Measurements from ENCODE around the gene C21orf58.
"Not testable (repeated sequence)": the region's sequence is repeated elsewhere in the genome, so short reads cannot be mapped to it uniquely, and the experiment has no call there.

The C21orf58 gene

GRCh38 chr21:46323227-46323709, 402 bp downstream of the C21orf58 start:
- no peak for DNase-seq

- DNase-seq = peak in 1 of 2 experiments; percentile 22
These were observed 1.1 kb downstream of the C21orf58 start for GRCh38 chr21:46322351-46323226.

- no peak for DNase-seq
These were observed 3.3 kb downstream of the C21orf58 start for GRCh38 chr21:46320331-46320801.

GRCh38 chr21:46319186-46319585, 4.5 kb downstream of the C21orf58 start:
- no peak for DNase-seq

GRCh38 chr21:46318464-46318845, 5.2 kb downstream of the C21orf58 start:
- DNase-seq = no peak

- no peak for DNase-seq
These were observed 5.8 kb downstream of the C21orf58 start for GRCh38 chr21:46317710-46318463.

- no peak for DNase-seq
These were observed 6.9 kb downstream of the C21orf58 start for GRCh38 chr21:46316708-46317324.

- no peak for DNase-seq
These were observed 9.1 kb downstream of the C21orf58 start for GRCh38 chr21:46314441-46315020.

- no peak for DNase-seq
These were observed 10.7 kb downstream of the C21orf58 start for GRCh38 chr21:46312949-46313348.

- DNase-seq = no peak
These were observed 12.1 kb downstream of the C21orf58 start for GRCh38 chr21:46311568-46311967.

GRCh38 chr21:46310260-46310659, 13.4 kb downstream of the C21orf58 start:
- not testable (repeated sequence) for DNase-seq

- no peak for DNase-seq
These were observed 15.2 kb downstream of the C21orf58 start for GRCh38 chr21:46308431-46308830.

- no peak for DNase-seq
These were observed 16.0 kb downstream of the C21orf58 start for GRCh38 chr21:46307625-46308024.

- DNase-seq = no peak
These were observed 18.7 kb downstream of the C21orf58 start for GRCh38 chr21:46304955-46305354.

- DNase-seq = no peak
These were observed 19.2 kb downstream of the C21orf58 start for GRCh38 chr21:46304437-46304836.

GRCh38 chr21:46301759-46302158, 21.9 kb downstream of the C21orf58 start:
- DNase-seq = no peak

GRCh38 chr21:46299167-46299566, 24.5 kb downstream of the C21orf58 start:
- DNase-seq = no peak

GRCh38 chr21:46297338-46298271, 26.1 kb downstream of the C21orf58 start:
- DNase-seq = no peak

GRCh38 chr21:46295996-46296752, 27.5 kb downstream of the C21orf58 start:
- DNase-seq = peak; percentile 60 to 65

GRCh38 chr21:46295177-46295770, 28.4 kb downstream of the C21orf58 start:
- no peak for DNase-seq
